ENCODE results near the gene PI4KA.
"Not testable (repeated sequence)": the region's sequence is repeated elsewhere in the genome, so short reads cannot be mapped to it uniquely, and the experiment has no call there.

Gene PI4KA

DNA sequence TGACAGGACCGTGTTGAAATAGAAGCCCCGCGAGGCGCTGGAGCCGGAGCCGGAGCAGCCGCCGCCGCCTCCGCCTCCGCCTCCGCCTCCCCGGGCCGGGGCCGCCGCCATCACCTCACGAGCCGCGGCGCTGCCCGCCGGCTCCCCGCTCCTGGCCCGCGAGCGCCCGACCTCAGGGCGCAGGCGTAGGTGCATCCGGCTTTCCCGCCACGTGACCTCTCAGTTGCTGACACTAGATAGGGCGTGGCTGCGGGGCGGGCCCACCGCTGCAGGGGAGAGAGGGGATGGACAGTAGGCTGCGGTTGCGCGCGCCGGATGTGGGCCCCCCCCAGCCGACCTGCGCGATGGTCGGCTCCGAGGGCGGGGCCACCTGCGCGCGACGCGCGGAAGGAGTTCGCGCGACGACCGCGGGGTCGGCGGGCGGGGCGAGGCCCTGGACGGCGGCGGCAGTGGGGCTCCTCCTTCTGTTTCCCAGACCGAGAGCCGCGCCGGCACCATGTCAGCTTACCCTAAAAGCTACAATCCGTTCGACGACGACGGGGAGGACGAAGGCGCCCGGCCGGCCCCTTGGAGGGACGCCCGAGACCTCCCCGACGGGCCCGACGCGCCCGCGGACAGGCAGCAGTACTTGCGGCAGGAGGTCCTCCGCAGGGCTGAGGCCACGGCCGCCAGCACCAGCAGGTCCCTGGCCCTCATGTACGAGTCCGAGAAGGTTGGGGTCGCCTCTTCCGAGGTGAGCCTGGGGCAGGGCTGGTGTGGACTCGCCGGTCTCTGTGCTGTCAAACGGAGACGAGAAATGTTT lies at the start of gene PI4KA, which contains the start of gene SNAP29:
Gene PI4KA, minus strand, starts transcription at position 197 of the 802 bp plus-strand sequence. Its CDS starts 86 bp downstream, at position 111.
Gene SNAP29, plus strand, starts transcription at position 393 of the 802 bp plus-strand sequence. Its CDS starts 104 bp downstream, at position 497.
- TF ChIP-seq ZNF274 (IDR thresholded peaks at IDR 0.05; ENCODE audit: low read depth, low read length): no peak
- H3K4me3 ChIP-seq (ENCODE audit: low read length): peak within 1 kb of the TSS; percentile 93

DNA sequence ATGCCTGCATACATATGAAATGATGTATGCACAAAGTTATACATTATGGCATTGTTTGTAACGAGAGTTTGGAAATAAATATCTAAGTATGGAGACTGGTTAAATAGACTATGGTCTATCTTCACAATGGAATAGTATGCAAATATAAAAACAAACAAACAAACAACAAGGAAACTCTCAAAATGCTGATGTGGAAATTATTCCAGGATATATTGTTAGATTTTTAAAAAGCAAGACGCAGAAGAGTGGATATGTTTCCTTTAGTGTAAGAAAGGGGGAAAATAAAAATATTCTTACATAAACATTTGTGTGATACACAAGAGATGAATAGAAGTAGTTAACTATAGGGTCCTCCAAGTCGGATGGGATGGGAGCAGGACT lies 47.8 kb upstream of the PI4KA start:
- H3K4me3 ChIP-seq (ENCODE audit: low read length): no peak overlapping the region
- TF ChIP-seq ZNF274 (IDR thresholded peaks at IDR 0.05; ENCODE audit: low read depth, low read length): no peak

DNA sequence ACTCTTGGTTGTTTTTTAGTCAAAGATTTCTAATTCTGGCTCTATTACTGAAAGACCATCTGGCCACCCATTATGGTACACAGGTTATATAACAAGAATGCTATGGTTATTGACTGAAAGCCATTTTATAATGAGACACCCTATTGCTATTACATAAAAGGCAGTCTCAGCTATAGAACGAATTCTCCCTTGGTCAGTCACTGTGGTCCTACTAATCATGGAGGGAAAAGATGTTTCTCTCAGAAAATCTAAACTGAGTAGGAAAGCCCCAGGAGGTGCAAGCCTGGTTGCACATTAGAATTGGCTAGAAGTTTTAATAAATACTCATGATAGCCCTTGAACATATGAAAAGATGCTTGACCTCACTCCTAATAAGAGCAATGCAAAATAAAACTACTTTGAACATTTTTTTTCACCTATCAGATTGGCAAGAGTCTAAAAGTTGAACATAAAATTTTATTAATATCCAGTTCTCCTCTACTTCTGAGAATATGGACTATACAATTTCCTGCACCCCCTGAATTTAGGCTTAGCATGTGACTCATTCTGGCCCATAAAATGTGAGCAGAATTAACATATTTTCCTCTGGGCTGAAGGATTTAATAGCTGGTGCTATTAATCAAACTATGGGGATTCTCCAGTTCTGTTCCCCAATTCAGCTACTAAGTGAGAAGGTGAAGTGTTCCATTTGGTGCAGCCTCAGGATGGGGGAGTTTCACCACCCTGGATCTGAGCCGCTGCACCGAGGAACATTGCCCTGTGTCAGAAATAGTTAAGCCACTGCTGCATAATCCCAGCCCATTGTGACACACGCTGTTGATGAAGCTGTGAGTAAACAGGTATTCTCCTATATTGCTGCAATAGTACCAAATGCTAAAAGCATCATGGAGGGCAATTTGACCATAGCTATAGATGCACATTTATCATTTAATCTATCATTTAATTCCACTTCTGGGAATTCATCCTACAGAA lies 47.1 kb upstream of the PI4KA start:
- TF ChIP-seq ZNF274 (IDR thresholded peaks at IDR 0.05; ENCODE audit: low read depth, low read length): no peak
- no peak overlapping the region for H3K4me3 ChIP-seq (ENCODE audit: low read length)

DNA sequence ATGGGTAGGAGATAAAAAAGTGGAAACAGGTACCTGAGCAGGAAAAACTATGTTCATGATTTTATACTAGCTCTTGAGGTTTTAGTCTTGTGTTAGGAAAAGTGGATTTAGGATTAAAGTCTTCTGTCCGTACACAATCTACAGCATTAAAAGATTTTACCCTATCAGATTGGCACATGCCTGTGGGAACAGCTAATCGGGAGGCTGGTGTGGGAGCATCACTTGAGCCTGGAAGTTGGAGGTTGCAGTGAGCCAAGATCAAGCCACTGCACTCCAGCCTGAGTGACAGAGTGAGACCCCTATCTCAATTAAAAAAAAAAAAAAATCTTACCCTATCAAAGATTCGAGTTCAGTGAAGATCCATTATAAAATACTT lies 46.4 kb upstream of the PI4KA start:
- no peak overlapping the region for H3K4me3 ChIP-seq (ENCODE audit: low read length)
- TF ChIP-seq ZNF274 (IDR thresholded peaks at IDR 0.05; ENCODE audit: low read depth, low read length): no peak

DNA sequence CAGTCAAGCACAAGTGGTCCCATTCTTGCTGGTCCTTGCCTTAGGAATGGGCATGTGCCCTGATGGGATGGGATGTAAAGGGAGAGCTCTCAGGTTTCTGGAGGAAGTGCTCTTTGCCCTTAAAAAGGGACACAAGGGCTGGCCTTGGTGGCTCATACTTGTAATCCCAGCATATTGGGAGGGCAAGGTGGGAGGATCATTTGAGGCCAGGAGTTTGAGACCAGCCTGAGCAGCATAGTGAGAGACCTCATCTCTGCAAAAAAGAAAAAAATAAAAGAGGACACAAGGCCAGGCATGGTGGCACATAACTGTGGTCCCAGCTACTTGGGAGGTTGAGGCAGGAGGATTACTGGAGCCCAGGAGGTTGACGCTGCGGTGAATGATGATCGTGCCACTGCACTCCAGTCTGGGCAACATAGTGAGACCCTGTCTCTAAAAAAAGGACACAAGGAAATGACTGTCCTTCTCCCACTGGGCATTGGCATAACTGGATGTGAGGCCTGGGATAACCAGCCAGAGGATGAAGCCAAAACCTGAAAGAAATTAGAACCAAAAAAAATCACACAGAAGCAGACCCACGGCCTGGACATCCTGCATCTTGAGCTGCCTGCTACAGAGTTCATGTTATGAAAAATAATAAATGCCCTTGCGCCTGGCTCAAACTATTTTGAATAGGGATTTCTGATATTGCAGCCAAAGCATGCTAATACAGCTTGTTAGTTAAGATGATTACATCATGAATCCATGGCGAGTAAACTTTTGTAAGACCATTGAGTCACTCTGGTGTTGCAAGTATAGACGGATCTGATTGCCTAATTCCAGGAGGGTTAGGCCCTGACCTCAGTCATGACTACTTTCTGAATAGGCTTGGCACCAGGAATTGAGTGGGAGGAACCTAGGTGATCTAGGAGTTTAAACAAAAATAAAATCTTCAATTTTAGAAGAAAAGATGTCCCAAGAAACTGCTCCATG lies 45.7 kb upstream of the PI4KA start:
- H3K4me3 ChIP-seq (ENCODE audit: low read length): no peak overlapping the region
- no peak for TF ChIP-seq ZNF274 (IDR thresholded peaks at IDR 0.05; ENCODE audit: low read depth, low read length)

DNA sequence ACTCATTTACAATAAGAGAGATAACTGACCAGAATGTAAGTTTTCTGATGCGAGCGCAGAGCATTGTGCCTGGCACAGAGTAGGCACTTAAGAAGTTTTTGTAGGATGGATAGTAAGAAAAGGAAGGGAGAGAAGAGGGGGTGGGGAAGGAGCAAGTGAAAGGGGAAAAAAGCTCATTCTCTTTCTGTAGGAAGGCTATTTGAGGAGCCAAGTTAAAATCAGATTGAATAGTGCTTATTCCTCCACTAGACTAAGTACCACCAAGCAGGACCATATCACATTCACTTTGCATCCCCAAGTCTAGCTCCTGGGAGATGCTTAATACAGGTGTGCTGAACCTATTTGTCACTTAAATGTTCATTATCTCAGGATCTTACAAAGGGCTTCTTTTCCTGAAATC lies 44.5 kb upstream of the PI4KA start:
- TF ChIP-seq ZNF274 (IDR thresholded peaks at IDR 0.05; ENCODE audit: low read depth, low read length): no peak
- no peak overlapping the region for H3K4me3 ChIP-seq (ENCODE audit: low read length)

DNA sequence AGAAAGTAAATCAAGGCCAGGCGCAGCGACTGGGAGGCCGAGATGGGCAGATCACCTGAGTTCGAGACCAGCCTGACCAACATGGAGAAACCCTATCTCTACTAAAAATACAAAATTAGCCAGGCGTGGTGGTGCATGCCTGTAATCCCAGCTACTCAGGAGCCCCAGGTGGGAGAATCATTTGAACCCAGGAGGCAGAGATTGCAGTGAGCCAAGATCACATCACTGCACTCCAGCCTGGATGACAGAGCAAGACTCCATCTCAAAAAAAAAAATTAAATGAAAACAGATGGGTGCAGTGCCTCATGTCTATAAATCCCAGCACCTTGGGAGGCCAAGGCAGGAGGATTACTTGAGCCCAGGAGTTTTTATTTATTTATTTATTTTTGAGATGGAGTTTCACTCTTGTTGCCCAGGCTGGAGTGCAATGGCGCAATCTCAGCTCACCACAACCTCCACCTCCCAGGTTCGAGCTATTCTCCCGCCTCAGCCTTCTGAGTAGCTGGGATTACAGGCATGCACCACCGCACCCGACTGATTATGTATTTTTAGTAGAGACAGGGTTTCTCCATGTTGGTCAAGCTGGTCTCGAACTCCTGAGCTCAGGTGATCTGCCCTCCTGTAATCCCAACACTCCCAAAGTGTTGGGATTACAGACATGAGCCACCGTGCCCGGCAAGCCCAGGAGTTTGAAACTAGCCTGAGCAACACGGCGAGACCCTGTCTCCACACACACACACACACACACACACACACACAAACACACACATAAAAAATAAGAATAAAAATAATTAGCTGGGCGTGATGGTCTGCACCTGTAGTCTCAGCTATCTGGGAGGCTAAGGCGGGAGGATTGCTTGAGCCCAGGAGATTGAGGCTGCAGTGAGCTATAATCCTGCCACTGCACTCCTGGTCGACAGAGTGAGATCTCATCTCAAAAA lies 42.8 kb upstream of the PI4KA start:
- H3K4me3 ChIP-seq (ENCODE audit: low read length): not testable (repeated sequence)

DNA sequence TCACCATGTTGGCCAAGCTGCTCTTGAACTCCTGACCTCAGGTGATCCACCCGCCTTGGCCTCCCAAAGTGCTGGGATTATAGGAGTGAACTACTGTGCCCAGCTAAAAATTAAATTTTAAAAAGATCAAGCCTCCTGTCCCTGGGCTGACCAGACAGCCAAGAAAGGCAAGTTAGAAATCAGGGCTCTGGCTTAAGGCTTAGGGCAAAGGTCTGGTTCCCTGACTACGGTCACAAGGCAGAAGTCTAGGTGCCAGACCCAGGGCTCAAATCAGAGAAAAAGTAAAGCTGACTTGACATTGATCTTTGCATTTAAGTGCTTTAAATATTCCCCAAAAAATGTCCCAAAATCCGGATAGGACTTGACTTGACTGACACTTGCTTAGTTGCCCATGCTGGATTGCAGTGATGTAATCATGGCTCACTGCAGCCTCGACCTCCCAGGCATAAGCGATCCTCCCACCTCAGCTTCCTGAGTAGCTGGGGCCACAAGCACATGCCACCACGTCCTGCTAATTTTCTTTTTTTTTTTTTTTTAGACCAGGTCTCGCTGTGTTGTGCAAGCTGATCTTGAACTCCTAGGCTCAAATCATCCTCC lies 41.3 kb upstream of the PI4KA start:
- no peak overlapping the region for H3K4me3 ChIP-seq (ENCODE audit: low read length)
- TF ChIP-seq ZNF274 (IDR thresholded peaks at IDR 0.05; ENCODE audit: low read depth, low read length): no peak

DNA sequence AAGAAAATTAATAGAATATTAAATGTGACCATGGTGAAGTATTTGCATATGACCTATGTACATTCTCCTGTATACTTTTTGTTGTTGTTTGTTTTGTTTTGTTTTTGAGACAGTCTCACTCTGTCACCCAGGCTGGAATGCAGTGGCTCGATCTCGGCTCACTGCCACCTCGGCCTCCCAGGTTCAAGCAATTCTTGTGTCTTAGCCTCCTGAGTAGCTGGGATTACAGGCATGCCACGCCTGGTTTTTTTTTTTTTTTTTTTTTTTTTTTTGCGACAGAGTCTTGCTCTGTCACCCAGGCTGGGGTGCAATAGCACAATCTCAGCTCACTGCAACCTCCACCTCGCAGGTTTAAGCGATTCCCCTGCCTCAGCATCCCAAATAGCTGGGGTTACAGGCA lies 39.1 kb upstream of the PI4KA start:
- H3K4me3 ChIP-seq (ENCODE audit: low read length): not testable (repeated sequence)

DNA sequence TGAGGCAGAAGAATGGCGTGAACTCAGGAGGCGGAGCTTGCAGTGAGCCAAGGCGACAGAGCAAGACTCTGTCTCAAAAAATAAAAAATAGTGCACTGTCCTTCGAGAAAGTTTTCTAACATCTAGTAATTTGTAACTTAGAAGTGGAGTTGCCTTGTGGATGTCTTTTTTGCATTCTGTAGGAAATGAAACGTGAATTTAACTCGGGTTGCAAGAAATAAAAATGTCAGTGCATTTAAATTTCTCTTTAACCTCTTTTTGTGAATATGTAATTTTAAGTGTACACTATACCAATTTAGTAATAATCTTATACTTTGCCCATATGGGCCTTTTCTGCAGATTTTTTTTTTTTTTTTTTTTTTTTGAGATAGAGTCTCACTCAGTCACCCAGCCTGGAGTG lies 32.4 kb upstream of the PI4KA start:
- no peak overlapping the region for H3K4me3 ChIP-seq (ENCODE audit: low read length)
- TF ChIP-seq ZNF274 (IDR thresholded peaks at IDR 0.05; ENCODE audit: low read depth, low read length): no peak

DNA sequence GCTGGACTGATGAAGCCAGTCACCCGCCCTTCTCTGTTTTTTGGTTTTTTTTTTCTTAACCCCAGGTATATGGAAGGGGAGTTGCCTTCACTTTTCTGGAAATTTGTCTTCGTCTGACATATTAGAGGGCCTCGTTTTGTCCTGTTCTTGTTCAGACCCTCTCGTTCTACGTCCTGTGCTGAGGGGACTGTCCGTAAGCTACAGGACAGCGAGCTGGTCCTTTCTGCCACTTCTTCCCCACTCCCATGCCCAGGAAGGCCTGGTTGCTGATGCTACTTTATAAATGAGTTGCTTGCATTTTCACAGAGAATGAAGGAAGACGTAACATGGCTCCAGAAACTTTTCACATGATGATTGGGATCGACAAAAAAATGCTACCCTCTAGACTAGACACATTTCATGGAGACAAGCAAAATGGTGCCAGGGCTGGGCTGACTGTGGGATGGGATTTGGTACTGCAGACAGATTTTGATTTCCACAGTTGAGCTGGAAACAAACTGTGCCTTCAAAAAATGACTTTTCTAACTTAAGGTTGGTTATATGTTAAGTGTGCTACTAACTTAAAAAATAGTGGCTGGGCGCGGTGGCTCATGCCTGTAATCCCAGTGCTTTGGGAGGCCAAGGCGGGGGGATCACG lies 31.4 kb upstream of the PI4KA start:
- no peak for TF ChIP-seq ZNF274 (IDR thresholded peaks at IDR 0.05; ENCODE audit: low read depth, low read length)

More for the DNA sequence above, 31.4 kb upstream of the PI4KA start:
- H3K4me3 ChIP-seq (ENCODE audit: low read length): no peak overlapping the region

All from GM08714 (cell line).